ENCODE results near the gene COL9A2. TPM values are rescaled to one million over a fixed set of nuclear protein-coding genes. Genes with fewer than 3 reads are reported as not detected.

Gene COL9A2
- total RNA-seq, 4 donors from 2014 or later = 1.6 to 15.6 (median 9.0) TPM

- DNase-seq (ENCODE audit: low spot score) (no peak), ATAC-seq (ENCODE audit: low FRiP score) (no peak)
- TF ChIP-seq CTCF (IDR thresholded peaks at IDR 0.05) = no peak
Measured at GRCh38 chr1:40309374-40310128, 7.5 kb downstream of the COL9A2 start.

- DNase-seq (ENCODE audit: low spot score) (no peak), ATAC-seq (ENCODE audit: low FRiP score) (peak; percentile 37)
- no peak for TF ChIP-seq CTCF (IDR thresholded peaks at IDR 0.05)
Measured at GRCh38 chr1:40308036-40308727, 8.9 kb downstream of the COL9A2 start.

- no peak for ATAC-seq (ENCODE audit: low FRiP score)
- TF ChIP-seq CTCF (IDR thresholded peaks at IDR 0.05) = no peak
- no peak for DNase-seq (ENCODE audit: low spot score)
Measured at GRCh38 chr1:40307186-40307585, 9.9 kb downstream of the COL9A2 start.

- no peak for ATAC-seq (ENCODE audit: low FRiP score)
- DNase-seq (ENCODE audit: low spot score) = no peak
- no peak for TF ChIP-seq CTCF (IDR thresholded peaks at IDR 0.05)
Measured at GRCh38 chr1:40306296-40306695, 10.8 kb downstream of the COL9A2 start.

GRCh38 chr1:40305871-40306270 is 11.2 kb downstream of the COL9A2 start:
- ATAC-seq (ENCODE audit: low FRiP score) (no peak), DNase-seq (ENCODE audit: low spot score) (no peak)
- TF ChIP-seq CTCF (IDR thresholded peaks at IDR 0.05) = no peak

- DNase-seq (ENCODE audit: low spot score) (no peak), ATAC-seq (ENCODE audit: low FRiP score) (no peak)
- TF ChIP-seq CTCF (IDR thresholded peaks at IDR 0.05) = no peak
Measured at GRCh38 chr1:40305451-40305850, 11.6 kb downstream of the COL9A2 start.

- DNase-seq (ENCODE audit: low spot score) = no peak
- no peak for TF ChIP-seq CTCF (IDR thresholded peaks at IDR 0.05)
- no peak for ATAC-seq (ENCODE audit: low FRiP score)
Measured at GRCh38 chr1:40303790-40304189, 13.3 kb downstream of the COL9A2 start.
